Measurements from ENCODE around the gene STIP1.
"Not testable (repeated sequence)": the region's sequence is repeated elsewhere in the genome, so short reads cannot be mapped to it uniquely, and the experiment has no call there.

STIP1 gene

DNA sequence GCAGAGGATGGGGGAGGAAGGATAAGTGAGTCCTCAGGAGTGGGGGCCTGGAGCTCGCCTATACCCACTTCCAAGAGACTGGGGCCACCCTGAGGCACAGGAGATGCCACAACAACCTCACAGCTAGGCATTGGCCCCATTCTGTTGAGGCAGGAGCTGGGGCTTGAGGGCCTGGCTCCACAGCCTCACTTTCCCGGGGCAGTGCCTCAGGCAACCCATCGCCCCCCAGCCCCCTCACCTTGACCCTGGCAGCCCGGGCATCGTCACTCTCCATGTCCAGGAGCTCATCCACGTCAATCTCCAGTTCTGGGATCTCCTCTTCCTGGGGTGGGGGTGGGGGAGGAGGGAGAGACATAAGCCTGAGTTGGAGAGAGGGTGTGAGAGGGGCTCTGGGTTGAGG is 59.0 kb downstream of the STIP1 start:
- no peak for DNase-seq (ENCODE audit: extremely low read depth, low read depth)
- TF ChIP-seq, protein P1, sequence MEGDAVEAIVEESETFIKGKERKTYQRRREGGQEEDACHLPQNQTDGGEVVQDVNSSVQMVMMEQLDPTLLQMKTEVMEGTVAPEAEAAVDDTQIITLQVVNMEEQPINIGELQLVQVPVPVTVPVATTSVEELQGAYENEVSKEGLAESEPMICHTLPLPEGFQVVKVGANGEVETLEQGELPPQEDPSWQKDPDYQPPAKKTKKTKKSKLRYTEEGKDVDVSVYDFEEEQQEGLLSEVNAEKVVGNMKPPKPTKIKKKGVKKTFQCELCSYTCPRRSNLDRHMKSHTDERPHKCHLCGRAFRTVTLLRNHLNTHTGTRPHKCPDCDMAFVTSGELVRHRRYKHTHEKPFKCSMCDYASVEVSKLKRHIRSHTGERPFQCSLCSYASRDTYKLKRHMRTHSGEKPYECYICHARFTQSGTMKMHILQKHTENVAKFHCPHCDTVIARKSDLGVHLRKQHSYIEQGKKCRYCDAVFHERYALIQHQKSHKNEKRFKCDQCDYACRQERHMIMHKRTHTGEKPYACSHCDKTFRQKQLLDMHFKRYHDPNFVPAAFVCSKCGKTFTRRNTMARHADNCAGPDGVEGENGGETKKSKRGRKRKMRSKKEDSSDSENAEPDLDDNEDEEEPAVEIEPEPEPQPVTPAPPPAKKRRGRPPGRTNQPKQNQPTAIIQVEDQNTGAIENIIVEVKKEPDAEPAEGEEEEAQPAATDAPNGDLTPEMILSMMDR (IDR thresholded peaks at IDR 0.05; ENCODE audit: low read depth, low read length), result no peak

DNA sequence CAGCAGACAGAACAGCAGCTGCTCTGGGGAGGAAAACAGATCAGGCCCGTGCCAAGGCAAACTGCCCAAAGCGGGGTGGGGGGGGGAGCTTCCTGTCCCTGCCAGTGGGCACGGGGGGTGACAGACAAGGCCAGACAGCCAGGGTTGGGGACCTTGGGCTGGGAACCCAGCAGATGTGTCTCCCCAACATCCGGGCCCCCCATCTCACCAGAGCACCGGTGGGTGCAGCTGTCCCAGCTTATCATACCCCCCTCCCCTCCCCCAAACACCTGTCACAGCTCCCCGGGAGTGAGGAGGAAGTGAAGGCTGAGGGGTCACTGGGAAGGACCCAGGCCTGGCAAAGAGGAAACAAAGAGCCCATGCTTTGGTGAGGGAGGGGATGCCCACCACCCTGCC is 59.4 kb downstream of the STIP1 start:
- TF ChIP-seq, protein P1 (IDR thresholded peaks at IDR 0.05; ENCODE audit: low read depth, low read length), result no peak

DNA sequence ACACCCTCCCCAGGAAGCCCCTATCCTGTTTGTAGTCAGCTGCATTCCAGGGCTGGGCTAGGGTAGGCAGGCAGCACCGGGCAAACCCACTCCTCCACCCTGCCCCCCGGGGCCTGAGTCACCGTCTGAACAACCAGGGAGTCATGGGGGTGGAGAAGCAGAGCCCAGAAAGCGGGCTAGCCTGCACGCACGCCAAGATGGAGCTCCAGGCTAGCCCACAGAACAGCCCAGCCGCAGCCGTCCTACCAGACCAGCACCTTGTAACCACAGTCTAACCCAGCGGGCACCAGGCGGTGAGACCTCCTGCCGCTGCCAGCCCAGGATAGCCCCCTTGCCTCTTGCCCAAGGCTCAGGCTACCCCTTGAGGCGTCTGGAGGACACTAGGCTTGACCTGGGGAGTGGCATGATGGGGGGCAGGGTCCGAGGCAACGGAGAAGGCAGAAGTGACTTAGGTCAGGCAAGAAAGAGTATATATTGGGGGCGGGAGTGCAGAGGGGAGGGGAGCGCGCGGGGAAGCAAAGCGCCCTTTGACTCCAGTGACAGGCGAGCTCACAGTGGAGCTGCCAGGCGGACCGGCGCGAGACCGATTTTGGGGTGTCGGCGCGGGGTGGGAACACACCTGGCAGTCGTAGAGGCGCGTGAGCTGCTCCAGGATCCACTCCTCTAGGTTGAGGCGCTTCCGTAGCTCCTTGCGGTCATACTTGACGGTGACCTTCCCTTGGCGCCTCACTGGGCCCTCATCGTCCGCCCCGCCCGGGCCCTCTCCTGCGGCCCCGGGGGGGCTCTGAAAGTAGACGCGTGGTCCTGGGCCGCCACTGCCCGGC is 60.0 kb downstream of the STIP1 start:
- peak; percentile 49 for DNase-seq (ENCODE audit: extremely low read depth, low read depth)
- TF ChIP-seq, protein P1 (IDR thresholded peaks at IDR 0.05; ENCODE audit: low read depth, low read length), result no peak

More for the DNA sequence above, 59.4 kb downstream of the STIP1 start:
- no peak for DNase-seq (ENCODE audit: extremely low read depth, low read depth)

DNA sequence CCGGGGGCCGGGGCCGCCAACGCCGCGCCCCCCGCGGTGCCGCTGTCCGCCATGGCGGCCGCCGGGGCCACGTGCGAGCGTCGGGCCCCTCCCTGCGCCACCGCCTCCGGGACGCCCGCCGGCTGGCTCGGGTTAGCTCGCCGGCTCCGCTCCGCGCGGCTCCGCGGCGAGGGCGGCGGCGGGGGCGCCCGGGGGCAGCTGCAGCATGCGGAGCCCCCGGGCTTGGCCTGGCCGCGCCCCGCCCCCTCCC is 60.6 kb downstream of the STIP1 start:
- not testable (repeated sequence) for DNase-seq (ENCODE audit: extremely low read depth, low read depth)

DNA sequence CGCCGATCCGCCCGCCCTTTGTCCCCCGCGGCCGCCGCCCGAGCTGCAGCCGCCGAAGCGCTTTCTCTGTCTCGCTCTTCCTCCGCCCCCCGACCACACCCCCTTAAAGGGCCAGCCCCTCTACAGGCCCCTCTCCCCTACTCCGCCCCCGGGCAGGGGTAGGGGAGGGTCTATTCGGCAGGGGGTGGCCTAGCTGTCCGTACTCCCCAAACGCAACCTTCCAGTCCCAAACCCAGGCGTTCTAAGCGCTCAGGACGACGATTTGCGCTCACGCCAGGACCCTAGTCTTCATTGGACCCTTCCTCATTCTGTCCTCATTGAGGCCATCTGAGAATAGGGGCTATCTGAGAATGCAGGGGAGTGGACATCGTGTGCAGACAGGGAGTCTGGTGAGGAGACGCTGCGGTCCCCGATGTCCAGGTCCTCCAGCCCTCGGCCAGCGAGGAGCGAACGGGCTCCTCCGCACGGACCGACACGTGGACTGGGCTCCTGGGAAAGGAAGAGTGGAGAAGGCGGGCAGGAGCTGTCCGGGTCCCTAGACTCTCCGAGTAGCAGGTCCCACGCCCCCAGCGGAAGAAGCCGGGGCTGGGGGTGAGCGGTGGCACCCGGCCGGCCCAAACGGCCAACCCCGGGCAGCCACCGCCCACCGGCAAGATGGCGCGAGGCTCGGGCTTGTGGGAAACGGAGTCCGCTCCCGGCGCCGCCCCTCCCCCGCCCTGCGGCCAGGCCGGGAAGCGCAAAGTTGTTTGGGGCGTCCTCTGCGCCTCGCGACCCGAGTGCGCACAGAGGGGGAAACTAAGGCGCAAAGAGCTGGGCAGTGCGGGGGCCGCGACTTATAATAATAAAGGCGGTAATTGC is 61.1 kb downstream of the STIP1 start, which contains the start of gene PPP1R14B:
PPP1R14B (minus strand) TSS at position 73 of the 858 bp plus-strand sequence. CDS start 270 bp downstream, outside the sequence.
- peak; percentile 44 for DNase-seq (ENCODE audit: extremely low read depth, low read depth)
- TF ChIP-seq, protein P1 (IDR thresholded peaks at IDR 0.05; ENCODE audit: low read depth, low read length), result no peak; the same call in 1 of the 2 replicates

DNA sequence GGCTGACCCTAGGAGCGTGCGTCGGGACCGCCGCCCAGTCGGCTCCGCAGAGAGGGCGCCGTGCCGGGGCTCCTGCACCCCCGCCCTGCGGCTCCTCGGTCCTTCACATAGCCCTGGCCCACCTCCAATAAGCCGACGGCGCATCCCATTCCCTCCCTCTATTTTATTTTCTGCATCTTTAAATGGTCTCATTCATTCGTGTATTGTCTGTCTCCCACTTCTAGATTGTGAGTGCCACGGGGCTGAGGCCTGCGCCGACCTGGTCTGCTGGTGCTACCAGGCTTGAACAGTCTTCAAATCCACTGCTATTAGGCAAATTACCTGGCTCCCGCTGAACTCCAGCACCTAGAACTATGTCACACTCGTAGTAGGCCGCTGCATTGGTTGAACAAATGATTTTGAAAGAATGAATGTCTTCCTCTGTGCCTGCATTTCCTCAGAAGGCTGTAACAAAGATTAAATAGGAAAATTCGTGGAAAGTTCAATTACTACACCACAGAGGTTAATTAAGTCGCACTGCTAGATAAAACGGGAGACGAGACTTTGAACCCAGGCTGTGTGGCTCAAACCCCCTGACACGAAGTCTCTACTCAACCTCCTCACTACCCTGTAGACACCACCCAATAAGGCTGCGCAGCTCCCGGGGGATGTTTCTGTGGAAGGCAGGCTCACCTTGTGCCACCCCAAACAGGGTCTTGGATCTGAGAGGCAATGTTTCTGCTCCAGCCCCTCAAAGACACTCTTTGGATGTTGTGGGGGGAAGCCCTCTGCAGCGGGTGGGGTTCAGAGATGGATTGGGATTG is 62.0 kb downstream of the STIP1 start:
- TF ChIP-seq, protein P1 (IDR thresholded peaks at IDR 0.05; ENCODE audit: low read depth, low read length), result no peak
- no peak for DNase-seq (ENCODE audit: extremely low read depth, low read depth)

DNA sequence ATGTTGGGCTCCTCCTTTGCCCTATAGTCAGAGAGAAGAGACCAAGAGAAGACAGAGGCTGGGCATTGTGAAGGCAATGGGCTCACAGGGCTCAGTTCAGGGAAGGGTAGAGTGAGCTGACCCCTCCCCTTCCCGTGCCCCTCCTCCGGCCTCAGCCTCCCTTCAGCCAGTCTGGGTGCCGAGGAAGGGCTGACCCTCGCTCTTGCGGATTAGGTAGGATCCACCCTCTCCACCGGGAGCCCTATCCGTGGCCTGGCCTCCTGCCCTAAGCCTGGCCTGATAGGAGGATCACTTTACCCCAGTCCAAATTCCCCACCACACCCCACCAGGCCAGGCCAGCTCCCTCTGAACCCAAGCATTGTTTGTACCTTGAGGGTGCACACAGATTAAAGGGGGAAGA is 62.6 kb downstream of the STIP1 start:
- TF ChIP-seq, protein P1 (IDR thresholded peaks at IDR 0.05; ENCODE audit: low read depth, low read length), result no peak
- DNase-seq (ENCODE audit: extremely low read depth, low read depth), result no peak

Measured in AG09319 (cell line).